Measurements from ENCODE around the gene GAB2. TPM values are rescaled to one million over a fixed set of nuclear protein-coding genes. Genes with fewer than 3 reads are reported as not detected.

The GAB2 gene
- total RNA-seq, 2 experiments from 2014 or later: 10.7 to 11.9 TPM

DNA sequence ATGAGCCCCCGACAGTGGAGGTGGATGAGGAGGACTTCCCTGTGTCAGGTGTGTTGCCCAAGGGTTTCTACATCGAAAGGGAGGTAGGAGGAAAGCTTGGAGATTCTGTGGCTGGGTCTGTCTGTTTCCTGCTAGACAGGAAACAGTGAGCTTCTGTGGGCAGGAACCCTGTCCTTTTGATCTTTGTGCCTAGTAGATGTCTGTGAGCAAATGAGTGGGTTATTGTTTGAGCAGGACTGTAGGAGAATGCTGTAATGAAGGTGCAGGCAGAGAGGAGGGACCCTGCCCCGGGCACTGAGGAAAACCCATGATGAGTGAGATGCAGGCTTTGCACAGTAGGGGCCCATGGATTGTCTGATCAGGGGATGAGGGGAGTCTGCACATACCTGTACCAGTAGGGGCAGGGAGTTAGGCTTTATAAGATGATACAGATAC lies 214.9 kb downstream of the GAB2 start:
- no peaks in the 10 kb centered on the region for H3K9me3 Mint-ChIP-seq
- Histone ChIP-seq H3K27me3 (ENCODE audit: control insufficient read depth in 1 of 2, insufficient read depth in 2 of 2, low read length in 2 of 2) (no peaks in the 10 kb centered on the region), H3K36me3 (ENCODE audit: insufficient read depth, low read length) (peaks cover 16% of the 10 kb centered on the region), H3K4me3 (ENCODE audit: low read length) (peak overlapping the region; percentile 30), H3K4me1 (ENCODE audit: insufficient read depth, low read length) (peaks cover 64% of the 10 kb centered on the region), H3K9me3 (ENCODE audit: control insufficient read depth in 1 of 2, insufficient read depth in 1 of 2, low read length in 2 of 2) (no peaks in the 10 kb centered on the region), H3K27ac (ENCODE audit: low read depth in 1 of 2, low read length in 2 of 2) (peak overlapping the region; percentile 53 to 98)
- H3K4me3 Mint-ChIP-seq: peak overlapping the region; percentile 86
- H3K4me1 Mint-ChIP-seq (ENCODE audit: low read depth): peaks cover 51% of the 10 kb centered on the region
- ChIA-PET CTCF (interaction anchor here (0.6 to 1.8 kb wide), 9 partner anchors 11 to 362 kb away, joined by 3 to 15 read pairs (median 4); partner anchors contain the start of genes ALG8, KCTD21 and USP35), POLR2A (interaction anchor here (0.6 to 4.3 kb wide), 6 partner anchors 9 to 362 kb away, joined by 3 to 51 read pairs (median 4); partner anchors contain the start of genes ALG8, INTS4, KCTD21 and USP35)
- H3K27me3 Mint-ChIP-seq: no peaks in the 10 kb centered on the region
- DNase-seq (peak; percentile 43 to 93 (median 60)), ATAC-seq (ENCODE audit: poor library complexity) (peak; percentile 76)
- H3K36me3 Mint-ChIP-seq (ENCODE audit: low read depth): peaks cover 26% of the 10 kb centered on the region
- TF ChIP-seq, protein P1, sequence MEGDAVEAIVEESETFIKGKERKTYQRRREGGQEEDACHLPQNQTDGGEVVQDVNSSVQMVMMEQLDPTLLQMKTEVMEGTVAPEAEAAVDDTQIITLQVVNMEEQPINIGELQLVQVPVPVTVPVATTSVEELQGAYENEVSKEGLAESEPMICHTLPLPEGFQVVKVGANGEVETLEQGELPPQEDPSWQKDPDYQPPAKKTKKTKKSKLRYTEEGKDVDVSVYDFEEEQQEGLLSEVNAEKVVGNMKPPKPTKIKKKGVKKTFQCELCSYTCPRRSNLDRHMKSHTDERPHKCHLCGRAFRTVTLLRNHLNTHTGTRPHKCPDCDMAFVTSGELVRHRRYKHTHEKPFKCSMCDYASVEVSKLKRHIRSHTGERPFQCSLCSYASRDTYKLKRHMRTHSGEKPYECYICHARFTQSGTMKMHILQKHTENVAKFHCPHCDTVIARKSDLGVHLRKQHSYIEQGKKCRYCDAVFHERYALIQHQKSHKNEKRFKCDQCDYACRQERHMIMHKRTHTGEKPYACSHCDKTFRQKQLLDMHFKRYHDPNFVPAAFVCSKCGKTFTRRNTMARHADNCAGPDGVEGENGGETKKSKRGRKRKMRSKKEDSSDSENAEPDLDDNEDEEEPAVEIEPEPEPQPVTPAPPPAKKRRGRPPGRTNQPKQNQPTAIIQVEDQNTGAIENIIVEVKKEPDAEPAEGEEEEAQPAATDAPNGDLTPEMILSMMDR (IDR thresholded peaks at IDR 0.05): no peak
- peak overlapping the region; percentile 98 for H3K27ac Mint-ChIP-seq
- intact Hi-C loops (cut with DNase I, micrococcal nuclease): loop anchor here (1.0 to 2.0 kb wide), 4 partner anchors 14 to 123 kb away; partner anchors contain the start of genes KCTD21 (in 2 of the 2), USP35 (in 2 of the 2), ALG8 (in 1 of the 2) and NDUFC2 (in 1 of the 2)

DNA sequence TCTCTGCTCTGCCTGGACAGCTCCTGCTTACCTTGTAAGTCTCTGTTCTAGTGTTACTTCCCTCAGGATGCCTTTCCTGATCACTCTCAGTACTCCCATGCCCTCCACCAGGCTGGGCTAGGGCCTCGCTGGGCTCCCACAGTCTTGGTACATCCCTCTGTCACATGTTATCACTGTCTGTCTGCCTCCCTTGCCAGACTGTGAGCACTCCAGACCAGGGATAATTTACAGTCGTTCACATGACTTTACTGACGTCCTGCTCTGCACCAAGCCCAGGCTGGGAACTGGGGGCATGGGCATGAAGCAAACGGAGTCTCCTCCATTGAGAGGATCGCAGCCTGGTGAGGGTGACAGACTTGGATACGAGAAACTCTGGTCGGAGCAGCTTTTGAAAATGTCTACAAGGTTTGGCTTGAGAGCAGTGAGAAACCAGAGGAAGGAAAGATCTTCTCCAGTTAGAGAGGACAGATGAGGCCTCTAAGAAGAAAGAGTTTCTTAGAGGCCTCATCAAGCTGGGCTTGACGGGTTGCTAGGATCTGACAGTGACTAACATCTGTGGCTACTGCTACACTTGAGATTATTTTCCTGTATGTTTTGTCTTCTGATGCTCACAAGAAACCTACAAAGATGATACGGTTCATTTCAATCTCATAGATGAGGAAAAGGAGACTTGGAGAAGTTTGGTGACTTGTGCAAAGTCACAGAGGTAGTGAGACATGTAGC lies 216.4 kb downstream of the GAB2 start:
- no peak for ATAC-seq (ENCODE audit: poor library complexity)
- Mint-ChIP-seq H3K36me3 (ENCODE audit: low read depth) (peaks cover 27% of the 10 kb centered on the region), H3K4me1 (ENCODE audit: low read depth) (peaks cover 52% of the 10 kb centered on the region), H3K9me3 (no peaks in the 10 kb centered on the region), H3K27me3 (no peaks in the 10 kb centered on the region), H3K4me3 (peak overlapping the region; percentile 50), H3K27ac (peak overlapping the region; percentile 98)
- TF ChIP-seq, protein P1 (IDR thresholded peaks at IDR 0.05): no peak
- ChIA-PET CTCF (interaction anchor here (1.3 to 1.8 kb wide), 3 partner anchors 11 to 62 kb away, joined by 3 to 5 read pairs (median 3); partner anchors contain the start of gene ALG8), POLR2A (interaction anchor here (1.0 to 4.3 kb wide), 2 partner anchors 13 to 121 kb away, joined by 4 to 51 read pairs; partner anchors contain the start of genes KCTD21 and USP35)
- H3K4me1 ChIP-seq (ENCODE audit: insufficient read depth, low read length): peaks cover 58% of the 10 kb centered on the region
- peaks cover 13% of the 10 kb centered on the region for H3K36me3 ChIP-seq (ENCODE audit: insufficient read depth, low read length)
- intact Hi-C loops (cut with DNase I, micrococcal nuclease): no loop called here
- peak overlapping the region; percentile 16 to 98 for H3K27ac ChIP-seq (ENCODE audit: low read depth in 1 of 2, low read length in 2 of 2)
- H3K9me3 ChIP-seq (ENCODE audit: control insufficient read depth in 1 of 2, insufficient read depth in 1 of 2, low read length in 2 of 2): no peaks in the 10 kb centered on the region
- no peak overlapping the region for H3K4me3 ChIP-seq (ENCODE audit: low read length)
- peak in 3 of 14 experiments; percentile 26 to 47 (median 36) for DNase-seq
- no peaks in the 10 kb centered on the region for H3K27me3 ChIP-seq (ENCODE audit: control insufficient read depth in 1 of 2, insufficient read depth in 2 of 2, low read length in 2 of 2)

DNA sequence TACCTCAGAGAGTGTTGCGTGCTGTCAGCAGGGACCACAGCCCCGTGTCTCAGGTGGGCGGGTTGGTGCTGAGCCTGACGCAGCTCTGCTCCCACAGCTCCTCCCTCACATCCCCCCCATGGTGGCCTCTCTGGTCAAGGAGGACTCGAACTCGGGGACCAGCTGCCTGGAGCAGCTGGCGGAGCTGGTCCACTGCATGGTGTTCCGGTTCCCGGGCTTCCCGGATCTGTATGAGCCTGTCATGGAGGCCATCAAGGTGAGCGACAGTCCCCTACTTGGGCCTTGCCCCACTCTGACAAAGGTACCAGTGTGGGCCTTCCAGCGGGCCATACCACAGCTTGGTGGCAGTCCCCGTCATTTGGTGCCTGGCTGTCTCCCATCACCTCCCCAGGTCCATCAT lies 217.1 kb downstream of the GAB2 start:
- ATAC-seq (ENCODE audit: poor library complexity) (no peak), DNase-seq (no peak)
- Mint-ChIP-seq H3K9me3 (no peaks in the 10 kb centered on the region), H3K4me3 (no peak overlapping the region), H3K27me3 (no peaks in the 10 kb centered on the region), H3K4me1 (ENCODE audit: low read depth) (peaks cover 49% of the 10 kb centered on the region), H3K27ac (peak overlapping the region; percentile 98), H3K36me3 (ENCODE audit: low read depth) (peaks cover 26% of the 10 kb centered on the region)
- Histone ChIP-seq H3K9me3 (ENCODE audit: control insufficient read depth in 1 of 2, insufficient read depth in 1 of 2, low read length in 2 of 2) (no peaks in the 10 kb centered on the region), H3K27me3 (ENCODE audit: control insufficient read depth in 1 of 2, insufficient read depth in 2 of 2, low read length in 2 of 2) (no peaks in the 10 kb centered on the region), H3K36me3 (ENCODE audit: insufficient read depth, low read length) (peaks cover 13% of the 10 kb centered on the region), H3K4me1 (ENCODE audit: insufficient read depth, low read length) (peaks cover 57% of the 10 kb centered on the region), H3K4me3 (ENCODE audit: low read length) (no peak overlapping the region), H3K27ac (ENCODE audit: low read depth in 1 of 2, low read length in 2 of 2) (peak overlapping the region in 1 of 2 donors; percentile 98)
- TF ChIP-seq, protein P1 (IDR thresholded peaks at IDR 0.05): no peak
- intact Hi-C loops (cut with DNase I, micrococcal nuclease): no loop called here
- POLR2A ChIA-PET: interaction anchor here (4.3 kb wide), 1 partner anchor 12 kb away, joined by 51 read pairs; the partner anchor contains the start of genes KCTD21 and USP35
- CTCF ChIA-PET: interaction anchor here (1.7 kb wide), 1 partner anchor 10 kb away, joined by 5 read pairs; no protein-coding TSS in a partner anchor

Measured in CD4-positive, alpha-beta T cell (primary cell).